ENCODE results near the gene PSEN1. TPM values are rescaled to one million over a fixed set of nuclear protein-coding genes. Genes with fewer than 3 reads are reported as not detected.

The PSEN1 gene
- total and polyA plus RNA-seq, 2 of the 8 experiments (the other 6 are each of a cell fraction or from before 2014, with no cell fraction given): 10.1 to 38.7 TPM

GRCh38 chr14:73236157-73236556 is 99.8 kb downstream of the PSEN1 start:
- H4K8ac ChIP-seq (ENCODE audit: extremely low read depth, insufficient read depth, low read length): no peak overlapping the region; the same call in 1 of the 2 replicates
- H3K23ac ChIP-seq (ENCODE audit: insufficient read length): no peak overlapping the region
- H3K23me2 ChIP-seq (ENCODE audit: low read depth, low read length): peaks cover 22% of the 10 kb centered on the region
- ChIA-PET POLR2A (ENCODE audit: partially characterized antibody) (interaction anchor here (0.6 to 1.6 kb wide), 15 partner anchors 9 to 231 kb away, joined by 3 to 4 read pairs (median 3); partner anchors contain the start of genes NUMB and RBM25), CTCF (ENCODE audit: partially characterized antibody) (interaction anchor here (1.0 to 1.8 kb wide), 3 partner anchors 30 to 236 kb away, joined by 4 to 7 read pairs (median 5); no protein-coding TSS in a partner anchor)
- 0 out of 8 replicates have a peak, but pooled peaks cover 0 to 3% (median 0%) of the 10 kb centered on the region in 4 experiments for H3K36me3 ChIP-seq (ENCODE audit: control insufficient read depth in 2 of 4, insufficient read depth in 4 of 4, low read length in 3 of 4)
- peak overlapping the region; percentile 89; the same call in 1 of the 2 replicates for H2BK12ac ChIP-seq (ENCODE audit: low read depth, low read length)
- H4K20me1 ChIP-seq (replicated peaks in 1 of 2; ENCODE audit: control insufficient read depth in 1 of 2, insufficient read depth in 2 of 2, low read length in 2 of 2): peaks cover 2 to 4% of the 10 kb centered on the region in 2 experiments
- peak; percentile 7 for FAIRE-seq
- peaks cover 6 to 59% (median 33%) of the 10 kb centered on the region in 4 experiments for H3K4me1 ChIP-seq (replicated peaks in 1 of 4; ENCODE audit: control insufficient read depth in 3 of 4, insufficient read depth in 4 of 4, low read length in 3 of 4)
- peak overlapping the region; percentile 23 for H4K5ac ChIP-seq (ENCODE audit: insufficient read length, low read depth, low read length)
- no peak overlapping the region for H3K14ac ChIP-seq (ENCODE audit: insufficient read length)
- H2BK120ac ChIP-seq (replicated peaks; ENCODE audit: low read depth, low read length): peak overlapping the region; percentile 57
- H3K27me3 ChIP-seq (replicated peaks in 1 of 4; ENCODE audit: control insufficient read depth in 3 of 4, extremely low read depth in 1 of 4, insufficient read depth in 3 of 4, low read length in 3 of 4): peaks cover 6 to 29% (median 20%) of the 10 kb centered on the region in 4 experiments
- peak overlapping the region; percentile 80; the same call in 1 of the 2 replicates for H2BK5ac ChIP-seq (ENCODE audit: low read depth, low read length)
- H3K9ac ChIP-seq (replicated peaks in 1 of 4; ENCODE audit: extremely low read depth in 1 of 4, low read depth in 3 of 4, low read length in 3 of 4): no peak overlapping the region; a peak in 1 of 7 replicates
- no peak overlapping the region for H2AFZ ChIP-seq (ENCODE audit: low read length)
- peak overlapping the region; percentile 99 for H2BK20ac ChIP-seq (ENCODE audit: low read length)
- H2BK15ac ChIP-seq (ENCODE audit: low read length): no peak overlapping the region; the same call in 1 of the 2 replicates
- 6% methylated on average over 11 of the region's 11 CpGs; no CpG with 5 or more reads in 1 of the 2 experiments for WGBS, 2 experiments (ENCODE audit: extremely low coverage in 1 of 2, insufficient coverage in 1 of 2, insufficient read length in 1 of 2, insufficient replicate concordance in 2 of 2, low coverage in 1 of 2, low lambda C conversion rate in 2 of 2, missing lambda C conversion rate in 1 of 2)
- no peaks in the 10 kb centered on the region for H3K9me3 ChIP-seq (ENCODE audit: insufficient read depth in 2 of 2, low read depth in 1 of 2, low read length in 1 of 2)
- peak overlapping the region; percentile 89 for H3K4ac ChIP-seq (replicated peaks; ENCODE audit: insufficient read length, low read depth, low read length)
- H3K4me3 ChIP-seq (ENCODE audit: extremely low read depth in 1 of 4, insufficient read depth in 2 of 4, low read depth in 3 of 4, low read length in 4 of 4): peak overlapping the region; percentile 11 to 62 (median 60); a peak in 6 of 8 replicates
- H3K27ac ChIP-seq (ENCODE audit: low read depth, low read length): peak overlapping the region; percentile 37; the same call in 1 of the 2 replicates
- H4K91ac ChIP-seq (replicated peaks; ENCODE audit: insufficient read length, low read length): peak overlapping the region; percentile 61
- H3K56ac ChIP-seq (replicated peaks; ENCODE audit: insufficient read length, low read depth, low read length): no peak overlapping the region
- peaks cover 3% of the 10 kb centered on the region for H3K79me1 ChIP-seq (ENCODE audit: low read depth, low read length)
- peak in 1 of 2 experiments; percentile 66 for DNase-seq (ENCODE audit: low read depth in 1 of 2, low spot score in 2 of 2)
- peak overlapping the region; percentile 89 to 96 for H3K4me2 ChIP-seq (ENCODE audit: insufficient read depth in 1 of 2, low read depth in 2 of 2, low read length in 2 of 2)
- H2AK5ac ChIP-seq (ENCODE audit: low read depth, low read length): no peak overlapping the region
- H3K79me2 ChIP-seq (ENCODE audit: control insufficient read depth in 1 of 2, insufficient read depth in 2 of 2, low read length in 2 of 2): peaks cover 0 to 10% of the 10 kb centered on the region in 2 experiments; a peak in 2 of 4 replicates
- H3K18ac ChIP-seq (ENCODE audit: extremely low read depth, low read length): peak overlapping the region; percentile 89; the same call in 1 of the 2 replicates
- TF ChIP-seq CEBPB (IDR thresholded peaks at IDR 0.05; ENCODE audit: low read depth, low read length) (no peak), TBP (IDR thresholded peaks at IDR 0.05; ENCODE audit: low read depth, low read length) (peak; percentile 12; the same call in 1 of the 2 replicates), TAF7 (optimal IDR thresholded peaks at IDR 0.05; ENCODE audit: borderline replicate concordance, low read depth, low read length) (no peak), SAP30 (IDR thresholded peaks at IDR 0.05; ENCODE audit: insufficient read depth, insufficient replicate concordance, low read length) (peak; percentile 61), E2F6 (IDR thresholded peaks at IDR 0.05) (peak; percentile 62), SUZ12 (IDR thresholded peaks at IDR 0.05; ENCODE audit: low read length) (peak; percentile 8; the same call in 1 of the 2 replicates), KDM4A (IDR thresholded peaks at IDR 0.05; ENCODE audit: low read depth, low read length, severe bottlenecking) (no peak), YY1 (IDR thresholded peaks at IDR 0.05; ENCODE audit: low read depth, low read length) (no peak)

Measured in H1 (cell line).